HG03520 (cell line): Measurements from ENCODE around the gene CIBAR2.

Source experiments
- ATAC-seq: cut with Tn5 transposase; IDR thresholded peaks from one replicate; pipeline ENCODE4 v1.9.1; 2021; ENCODE audit warnings: mild to moderate bottlenecking, moderate library complexity; ENCODE audit not compliant: unreplicated experiment

The CIBAR2 gene

DNA sequence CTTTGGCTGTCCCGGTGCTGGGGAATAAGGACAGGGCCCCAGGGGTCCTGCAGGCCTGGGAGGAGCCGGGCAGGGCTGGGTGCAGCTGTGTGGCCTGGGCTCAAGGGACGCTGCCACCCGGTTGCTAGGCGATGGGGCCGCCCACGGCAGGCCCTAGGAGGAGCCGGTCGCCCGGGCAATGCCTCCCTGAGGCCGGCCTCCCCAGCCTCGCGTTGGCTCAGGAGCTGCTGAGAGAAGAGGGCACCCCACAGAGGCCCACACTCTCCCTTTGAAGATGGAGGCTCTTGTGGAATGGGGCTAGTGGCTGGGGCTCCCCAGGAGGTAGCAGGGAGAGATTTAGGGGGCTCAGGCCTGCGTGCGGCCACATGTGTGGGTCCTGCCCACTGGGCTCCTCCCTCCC is at the start of gene CIBAR2:
Gene CIBAR2 (minus strand): TSS at position 109 of the 400 bp plus-strand sequence. CDS start 120 bp downstream, outside the sequence.
- no peak for ATAC-seq

DNA sequence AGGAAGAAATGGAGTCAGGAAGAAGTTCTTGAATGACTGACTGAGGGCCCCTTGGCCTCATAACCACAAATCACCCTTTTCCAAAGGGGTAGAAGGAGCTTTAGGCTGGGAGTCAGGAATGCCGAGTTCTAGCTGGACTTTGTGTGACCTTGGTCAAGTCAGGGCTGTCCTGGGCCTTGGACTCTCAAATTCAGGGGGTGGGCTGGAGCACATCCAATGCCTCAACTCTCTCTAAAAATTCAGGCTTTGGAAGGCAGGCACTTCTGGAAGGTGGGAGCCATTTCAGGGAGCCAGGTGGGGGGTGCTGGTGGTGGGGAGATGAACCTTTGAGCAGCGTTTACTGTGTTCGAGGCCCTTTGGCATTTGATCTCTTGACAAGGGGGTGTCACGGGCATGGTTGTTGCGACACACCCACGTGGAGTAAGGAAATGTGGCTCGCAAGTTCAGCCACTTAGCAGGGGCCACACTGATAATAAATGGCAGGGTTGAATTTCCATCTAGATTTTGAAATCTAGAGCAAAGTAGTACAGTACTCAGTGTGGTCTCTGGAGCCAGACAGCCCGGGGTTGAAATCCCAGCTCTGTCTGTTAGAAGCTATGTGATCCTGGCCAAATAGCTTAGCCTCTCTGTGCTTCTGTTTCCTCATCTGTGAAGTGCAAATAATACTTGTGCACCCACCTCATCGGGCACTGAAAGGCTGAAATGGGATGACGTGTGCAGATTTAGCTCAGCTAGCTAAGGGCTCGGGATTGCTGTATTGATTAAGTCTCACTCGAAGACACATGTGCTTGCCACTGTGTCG is 47.1 kb upstream of the CIBAR2 start:
- no peak for ATAC-seq

DNA sequence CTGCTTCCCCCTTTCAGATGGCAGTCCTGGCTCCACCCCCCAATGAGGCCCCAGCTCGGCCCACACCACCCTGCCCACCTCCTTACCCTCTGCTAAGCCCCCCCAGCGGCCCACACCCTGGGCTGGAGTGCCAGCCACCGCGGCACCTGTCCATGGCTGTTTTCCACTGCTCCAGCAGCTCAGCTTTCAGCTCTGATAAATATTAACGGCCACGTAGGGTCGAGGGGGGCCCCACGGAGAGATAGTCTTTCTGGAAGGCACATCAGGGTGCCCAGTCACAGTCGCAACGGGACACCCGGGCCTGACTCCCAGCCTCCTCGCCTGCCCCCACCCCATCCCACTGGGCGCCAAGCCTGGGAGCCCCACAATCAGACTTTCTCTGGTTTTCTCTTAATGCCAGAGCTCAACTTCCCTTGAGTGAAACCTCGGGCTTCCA is 46.5 kb upstream of the CIBAR2 start:
- no peak for ATAC-seq

DNA sequence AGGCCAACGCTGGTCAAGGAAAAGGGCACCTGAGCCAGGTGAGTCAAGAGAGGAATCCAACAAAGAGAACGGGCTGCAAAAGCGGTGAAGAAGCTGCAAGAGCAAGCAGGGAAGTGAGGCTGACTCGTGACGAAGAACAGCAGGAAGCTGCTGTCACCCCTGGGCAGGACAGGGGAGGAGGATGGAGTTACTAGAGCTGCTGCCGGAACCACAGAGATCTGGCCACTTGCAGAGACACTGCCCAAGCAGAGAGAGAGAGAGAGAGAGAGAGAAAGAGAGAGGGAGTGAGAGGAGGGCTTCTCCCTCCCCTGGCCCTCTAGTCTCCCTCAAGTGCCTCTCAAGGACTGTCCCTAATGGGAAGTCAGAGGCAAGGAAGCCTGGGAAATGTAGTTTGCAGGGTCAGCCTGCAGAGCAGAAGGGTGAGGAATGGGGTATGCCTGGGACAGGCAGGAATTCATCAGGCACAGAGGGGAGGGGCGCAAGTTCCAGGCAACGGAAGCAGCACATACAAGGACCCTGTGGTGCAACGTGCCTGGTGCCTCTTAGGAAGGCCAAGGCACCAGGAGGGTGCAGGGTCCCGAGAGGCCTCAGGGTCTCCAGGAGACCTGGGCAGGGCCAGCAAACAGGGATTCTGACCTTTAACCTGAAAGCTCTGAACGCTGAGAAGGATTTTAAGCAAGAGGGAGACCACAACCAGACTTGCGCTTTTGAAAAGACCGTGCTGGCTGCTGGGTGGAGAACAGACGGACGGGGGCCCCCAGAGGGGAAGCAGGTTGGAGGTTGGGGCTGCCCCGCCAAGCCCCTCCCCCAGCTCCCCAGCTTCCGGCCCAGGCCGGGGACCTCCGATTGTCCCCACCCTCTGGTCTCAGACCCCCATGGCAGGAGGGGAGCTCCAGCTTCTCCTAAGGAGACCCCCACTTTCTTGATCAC is 45.8 kb upstream of the CIBAR2 start:
- no peak for ATAC-seq

DNA sequence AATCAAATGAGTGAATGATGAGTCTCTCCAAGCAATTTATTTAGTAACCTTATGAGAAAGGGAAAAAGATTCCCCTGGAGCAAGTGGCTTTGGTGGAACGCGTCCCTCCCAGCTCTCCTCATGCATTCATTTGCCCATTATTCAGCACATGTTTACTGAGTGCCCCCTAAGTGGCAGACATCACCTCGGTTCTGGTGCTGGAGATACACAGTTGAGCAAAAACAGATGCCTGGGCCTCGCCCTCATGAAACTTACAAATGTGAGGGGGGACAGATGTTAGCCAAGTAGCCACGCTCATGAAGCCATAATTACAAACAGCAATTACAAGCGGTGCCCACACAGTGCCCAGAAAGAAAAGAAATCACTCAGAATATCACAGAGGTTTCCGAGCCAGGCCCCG is 45.1 kb upstream of the CIBAR2 start:
- ATAC-seq: no peak

DNA sequence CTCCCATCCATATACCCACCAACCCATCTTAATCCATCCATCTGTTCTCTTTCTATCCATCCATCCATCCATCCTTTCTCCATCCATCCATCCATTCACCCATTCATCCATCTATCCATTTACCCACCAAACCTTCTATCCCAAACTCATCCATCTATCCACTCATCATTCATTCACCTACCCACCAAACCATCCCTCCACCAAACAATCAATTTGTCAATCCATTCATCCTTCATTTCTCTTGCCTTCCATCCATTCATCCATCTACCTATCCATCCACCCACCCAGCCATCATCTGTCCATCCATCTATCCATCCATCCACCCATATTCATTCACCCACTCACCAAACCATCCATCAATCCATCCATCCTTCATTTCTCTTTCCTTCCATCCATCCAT is 44.6 kb upstream of the CIBAR2 start:
- ATAC-seq: no peak

DNA sequence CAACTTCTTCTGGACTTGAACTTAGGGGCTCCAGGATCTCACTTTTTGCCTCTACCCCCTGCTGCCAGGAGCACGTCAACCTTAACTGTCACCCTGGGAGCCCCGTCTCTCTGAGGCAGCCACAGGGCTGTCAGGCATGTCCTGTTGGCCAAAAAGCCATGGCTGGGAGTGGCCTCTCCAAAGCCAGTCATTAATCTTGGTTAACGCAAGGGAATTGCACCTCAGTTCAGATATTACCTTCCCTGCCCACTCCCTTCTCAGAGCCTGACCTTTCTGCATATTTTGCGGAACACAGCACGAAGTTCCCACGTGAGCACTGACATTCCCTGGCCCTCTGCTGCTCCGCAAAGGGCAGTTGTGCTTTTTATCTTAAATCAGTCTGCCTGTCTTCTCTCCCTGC is 44.2 kb upstream of the CIBAR2 start:
- no peak for ATAC-seq

DNA sequence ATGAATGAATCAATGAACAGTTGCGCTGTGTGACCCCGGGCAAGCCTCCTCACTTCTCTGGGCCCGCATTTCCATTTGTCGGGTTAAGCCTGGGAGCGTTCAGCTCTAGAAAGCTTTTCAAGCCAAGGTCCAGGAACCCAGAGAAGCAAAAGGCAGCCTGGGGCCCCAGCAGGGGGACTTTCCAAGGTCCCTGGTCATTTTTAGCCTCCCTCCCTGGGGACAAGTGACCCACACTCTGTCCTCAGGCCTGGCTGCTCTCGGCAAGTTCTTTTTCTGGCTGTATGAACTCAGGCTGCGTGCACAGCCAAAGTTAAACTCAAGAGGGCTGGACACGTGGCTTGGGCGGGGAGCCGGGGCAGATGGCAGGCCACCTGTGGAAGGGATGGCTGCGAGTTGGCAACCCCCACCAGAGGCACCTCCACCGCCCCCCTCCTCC is 41.4 kb upstream of the CIBAR2 start:
- no peak for ATAC-seq

DNA sequence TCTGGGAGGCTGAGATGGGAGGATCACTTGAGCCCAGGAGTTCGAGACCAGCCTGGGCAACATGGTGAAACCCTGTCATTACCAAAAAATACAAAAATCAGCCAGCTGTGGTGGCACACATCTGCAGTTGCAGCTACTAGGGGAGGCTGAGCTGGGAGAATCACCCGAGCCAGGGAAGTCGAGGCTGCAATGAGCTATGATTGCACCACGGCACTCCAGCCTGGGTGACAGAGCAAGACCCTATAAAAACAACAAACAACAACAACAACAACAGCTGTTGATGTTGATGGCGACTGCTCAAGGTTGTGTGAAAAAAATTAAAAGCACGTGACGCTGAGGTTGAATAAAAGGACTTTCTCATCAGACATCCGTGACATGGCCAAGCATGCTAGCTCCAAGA is 40.8 kb upstream of the CIBAR2 start:
- ATAC-seq: no peak

DNA sequence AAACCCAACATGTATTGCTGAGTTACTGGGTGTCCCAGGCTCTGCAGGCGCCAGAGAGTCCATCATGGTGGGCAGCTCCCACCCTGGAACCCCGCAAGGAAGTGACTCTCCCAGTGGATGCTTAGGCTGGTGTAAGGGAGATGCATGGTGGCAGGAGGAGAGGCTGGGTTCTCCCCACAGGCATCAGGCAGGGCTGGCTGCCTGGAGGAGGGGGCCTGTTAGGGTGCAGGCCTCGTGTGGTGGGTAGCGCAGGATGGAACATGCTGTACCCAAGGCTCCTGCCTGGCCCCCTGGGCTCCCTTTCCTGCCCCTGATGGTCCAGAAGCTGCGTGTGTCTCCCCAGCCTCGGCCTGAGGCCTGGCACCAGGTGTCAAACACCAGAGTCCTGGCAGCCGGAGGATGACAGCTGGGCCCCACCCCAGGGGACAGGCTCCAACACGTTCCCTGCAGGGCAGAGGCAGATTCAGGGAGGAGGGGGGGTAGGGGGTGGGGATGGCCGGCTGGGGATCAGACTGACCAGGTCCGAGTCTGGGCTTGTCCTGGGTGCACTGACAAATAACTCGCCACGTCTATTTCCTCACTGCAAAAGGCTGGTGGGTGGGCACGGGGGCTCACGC is 40.2 kb upstream of the CIBAR2 start:
- ATAC-seq: no peak

DNA sequence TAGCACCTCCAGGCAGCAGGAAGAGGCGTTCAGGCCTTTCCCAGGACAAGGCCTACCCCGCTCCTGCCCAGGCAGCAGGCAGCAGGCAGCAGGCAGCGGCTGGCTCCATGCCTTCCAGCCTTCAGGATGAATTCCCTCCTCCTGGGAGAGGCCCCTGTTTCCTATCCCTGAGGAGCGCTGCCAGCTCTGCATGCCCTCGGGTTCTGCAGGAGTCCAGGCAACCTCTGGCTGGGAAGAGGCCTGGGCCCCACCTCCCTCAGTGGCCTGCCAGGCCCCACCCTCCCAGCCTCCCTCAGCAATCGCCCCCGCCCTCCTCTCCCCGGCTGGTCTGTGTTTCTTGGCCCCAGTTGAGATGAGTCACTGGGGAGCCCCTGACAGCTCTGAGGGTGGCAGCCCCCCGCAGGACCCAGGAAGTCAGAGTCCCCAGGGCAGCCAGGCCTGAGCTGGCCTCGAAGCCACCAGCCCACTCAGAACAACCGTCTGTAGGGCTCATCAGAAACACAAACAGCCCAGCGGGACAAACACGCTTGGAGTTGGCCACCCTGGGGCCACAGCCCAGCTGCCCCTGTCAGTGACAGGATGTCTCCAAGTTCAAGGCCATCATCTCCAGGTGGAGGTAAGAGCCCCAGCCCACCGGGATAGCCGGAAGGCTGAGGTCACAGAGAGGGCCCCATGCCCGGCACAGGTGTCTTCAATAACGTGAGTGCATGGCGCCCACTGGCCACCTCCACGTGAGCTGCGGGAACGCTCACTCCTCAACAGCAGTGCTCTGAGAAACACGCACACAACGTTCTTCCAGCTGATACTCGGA is 39.5 kb upstream of the CIBAR2 start:
- ATAC-seq: no peak

DNA sequence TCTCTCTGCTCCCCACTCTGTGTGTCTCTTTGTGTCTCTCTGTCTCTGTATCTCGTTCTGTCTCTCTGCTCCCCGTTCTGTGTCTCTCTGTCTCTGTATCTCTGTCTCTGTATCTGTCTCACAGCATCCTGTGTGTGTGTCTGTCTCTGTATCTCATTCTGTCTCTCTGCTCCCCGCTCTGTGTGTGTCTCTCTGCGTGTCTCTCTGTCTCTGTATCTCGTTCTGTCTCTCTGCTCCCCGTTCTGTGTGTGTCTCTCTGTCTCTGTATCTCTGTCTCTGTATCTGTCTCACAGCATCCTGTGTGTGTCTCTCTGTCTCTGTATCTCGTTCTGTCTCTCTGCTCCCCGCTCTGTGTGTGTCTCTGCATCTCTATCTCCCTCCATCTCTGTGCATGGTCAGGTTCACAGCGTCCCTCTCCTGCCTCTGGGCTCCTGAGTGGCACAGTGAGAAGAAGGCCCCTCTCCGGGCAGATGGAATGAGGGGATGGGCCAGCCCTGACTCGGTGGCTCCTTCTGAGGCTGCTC is 38.9 kb upstream of the CIBAR2 start:
- ATAC-seq: no peak

DNA sequence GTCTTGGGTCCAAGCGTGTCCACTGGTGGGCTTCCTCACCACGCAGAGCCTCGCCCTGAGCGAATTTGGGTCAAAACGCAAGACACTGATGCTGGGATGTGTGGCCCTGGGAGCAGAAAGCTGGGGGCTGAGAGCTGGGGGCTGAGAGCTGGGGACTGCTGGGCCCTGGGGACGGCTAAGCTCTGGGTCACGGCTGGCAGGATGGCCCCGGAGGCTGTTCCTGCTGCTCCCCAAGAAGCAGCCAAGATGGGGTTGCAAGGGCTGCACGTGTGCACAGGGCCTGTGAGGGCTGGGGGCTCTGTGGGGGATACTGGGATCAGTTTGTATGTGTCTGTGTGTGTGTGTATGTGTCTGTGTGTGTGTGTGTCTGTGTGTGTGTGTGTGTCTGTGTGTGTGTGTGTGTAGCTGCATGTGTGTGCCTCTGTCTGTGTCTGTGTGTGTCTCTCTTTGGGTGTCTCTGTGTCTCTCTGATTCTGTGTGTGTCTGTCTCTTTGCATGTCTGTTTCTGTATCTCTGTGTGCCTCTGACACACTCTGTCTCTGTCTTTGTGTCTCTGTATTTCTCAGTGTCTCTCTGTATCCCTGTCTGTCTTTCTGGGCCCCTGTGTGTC is 38.2 kb upstream of the CIBAR2 start:
- no peak for ATAC-seq

DNA sequence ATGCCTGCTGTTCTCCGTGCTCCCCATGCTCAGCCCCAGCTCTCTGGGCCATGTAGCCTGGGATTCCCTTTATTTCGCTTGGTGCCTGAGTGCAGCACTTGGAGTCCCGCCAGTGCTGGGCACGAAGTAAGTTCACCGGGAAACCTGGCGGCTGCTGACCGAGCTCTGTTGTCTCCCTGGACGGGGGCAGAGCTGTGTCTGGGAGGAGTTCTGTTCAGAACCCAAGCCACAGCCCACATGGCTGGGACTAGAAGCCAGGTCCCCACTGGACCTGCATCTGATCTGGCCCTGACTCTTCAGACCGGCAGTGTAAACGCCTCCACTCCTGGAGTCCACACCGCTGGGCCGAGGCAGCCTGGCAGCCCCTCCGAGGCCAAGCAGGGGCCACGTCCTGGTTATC is 37.5 kb upstream of the CIBAR2 start:
- no peak for ATAC-seq

DNA sequence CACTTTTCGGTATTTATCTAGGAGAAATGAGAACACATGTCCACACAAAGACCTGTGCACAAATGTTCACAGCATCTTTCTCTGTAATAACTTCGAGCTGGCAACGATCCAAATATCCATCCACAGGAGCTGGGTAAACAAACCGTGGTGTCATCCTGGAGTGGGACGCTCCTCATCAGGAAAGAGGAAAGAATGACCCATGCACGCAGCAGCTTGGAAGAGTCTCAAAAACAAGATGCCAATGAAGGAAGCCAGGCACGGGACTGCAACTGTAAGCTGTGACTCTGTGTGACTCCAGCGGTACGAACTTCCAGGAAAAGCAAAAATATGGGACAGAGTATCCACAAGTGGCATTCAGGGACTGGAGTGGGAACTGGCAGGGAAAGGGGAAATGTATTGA is 36.7 kb upstream of the CIBAR2 start:
- no peak for ATAC-seq

DNA sequence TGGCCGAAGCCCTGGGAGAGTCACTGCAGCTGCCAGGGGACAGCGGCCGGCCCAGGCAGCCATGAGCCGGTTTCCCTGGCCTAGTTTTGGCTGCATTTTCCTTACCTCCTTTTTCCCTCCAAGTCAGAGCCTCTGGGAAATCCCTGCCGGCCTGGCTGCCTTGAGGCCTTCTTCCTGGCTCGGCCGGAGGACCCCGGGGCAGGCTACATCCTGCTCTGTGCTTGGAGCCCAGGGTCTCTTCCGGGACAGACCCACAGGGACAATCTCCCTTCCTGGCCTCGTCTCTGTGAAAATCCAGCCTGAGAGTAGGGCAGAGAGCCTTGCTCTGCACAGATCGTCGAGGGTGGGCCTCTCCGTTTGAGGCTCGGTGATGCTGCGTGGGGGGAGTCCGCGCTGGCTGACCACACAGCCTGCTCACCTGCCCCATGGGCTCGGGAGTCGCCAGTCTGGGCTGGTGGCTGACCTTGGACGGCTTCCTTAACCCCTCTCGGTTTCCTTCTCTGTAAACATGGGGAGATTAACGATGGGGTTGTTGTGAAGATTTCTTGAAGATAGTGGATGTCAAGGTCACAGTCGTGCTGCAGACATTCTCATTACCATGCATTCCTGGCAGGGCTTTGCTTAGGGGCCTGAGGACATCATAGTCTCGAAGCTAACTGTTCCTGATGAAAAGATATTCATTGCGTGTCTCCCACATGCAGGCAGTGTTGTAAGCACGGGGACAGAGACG is 34.8 kb upstream of the CIBAR2 start:
- no peak for ATAC-seq

DNA sequence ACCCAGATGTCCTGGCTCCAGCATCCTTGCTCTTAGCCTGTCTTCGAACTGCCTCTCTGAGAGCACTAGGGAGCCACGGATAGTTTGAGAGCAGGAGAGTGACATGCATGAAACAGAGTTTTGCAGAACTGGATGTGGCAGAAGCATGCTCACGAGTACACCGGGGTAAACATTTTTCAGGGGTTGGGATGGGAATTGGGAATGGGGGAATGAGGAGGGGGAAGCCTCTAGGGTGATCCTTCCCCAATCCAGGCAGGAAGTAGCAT is 34.2 kb upstream of the CIBAR2 start:
- ATAC-seq: no peak

DNA sequence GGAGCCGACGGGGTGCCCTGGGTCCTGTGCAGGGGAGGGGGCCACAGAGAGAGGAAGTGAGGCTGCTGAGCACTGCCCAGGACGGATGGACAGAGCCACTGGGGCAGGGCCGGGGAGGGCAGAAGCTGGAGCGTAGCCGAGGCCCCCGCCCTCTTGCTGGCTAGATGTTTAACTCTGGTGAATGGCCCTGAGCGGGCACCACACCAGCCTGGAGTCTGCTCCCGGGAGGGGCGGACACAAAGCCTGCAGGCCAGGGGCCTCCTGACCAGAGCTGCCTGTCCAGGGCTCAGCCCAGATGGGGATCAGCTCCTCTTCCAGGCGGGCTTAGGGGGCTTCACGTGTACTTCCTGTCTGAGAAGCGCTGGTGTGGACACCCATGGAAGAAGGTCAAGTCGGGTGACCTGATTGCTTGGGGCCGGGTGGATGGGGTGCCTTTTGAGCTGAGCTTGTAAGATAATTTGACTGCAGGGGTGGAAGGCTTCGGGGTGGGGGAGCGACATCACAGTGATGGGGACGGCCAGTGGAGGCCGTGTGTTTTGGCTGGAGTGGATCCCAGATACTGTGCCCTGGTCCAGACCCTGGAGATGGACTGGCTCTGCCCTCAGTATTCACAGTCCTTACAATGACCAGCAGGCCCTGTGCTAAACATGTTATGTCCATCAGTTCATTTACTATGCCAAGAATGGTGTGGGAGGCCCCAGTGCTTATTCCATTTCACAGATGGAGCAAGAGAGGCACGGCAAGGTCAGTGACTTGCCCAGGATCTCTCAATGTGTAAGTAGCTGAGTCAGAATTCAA is 33.7 kb upstream of the CIBAR2 start:
- no peak for ATAC-seq

DNA sequence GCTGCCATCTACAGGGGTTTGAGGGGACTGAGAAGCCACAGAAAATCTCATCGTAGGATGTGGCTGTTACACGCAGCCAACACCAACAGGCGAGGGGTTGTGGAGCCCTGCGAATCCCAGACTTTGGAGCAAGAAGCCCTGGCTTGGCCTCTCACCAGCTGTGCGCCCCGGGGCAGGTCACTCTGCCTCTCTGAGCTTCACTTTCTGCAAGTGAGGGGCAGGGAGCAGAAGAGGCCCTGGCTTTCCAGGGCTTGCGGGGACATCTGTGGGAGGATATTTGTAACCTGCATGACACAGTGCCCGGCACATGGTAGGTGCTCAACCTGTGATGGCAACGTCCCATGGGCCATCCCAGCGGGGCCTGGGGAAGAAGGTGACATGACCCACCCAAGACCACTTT is 32.9 kb upstream of the CIBAR2 start:
- no peak for ATAC-seq
